Cardiac fibroblast (primary cell): ENCODE data around the gene CACNG7.

Experiments used
- DNase-seq, 2 donors: peaks; one replicate each; pipeline versions ENCODE4 v3.0.0 to v3.0.0-alpha.2; 2010; ENCODE audit warnings: low read depth in 2 of 2
- H3K4me3 ChIP-seq, 2 donors: replicated peaks in 1 of 2; 1 replicate in 1 of 2; 2 replicates in 1 of 2; pipeline ENCODE4 v1.5.1; 2011; ENCODE audit warnings: low read depth in 2 of 2, low read length in 2 of 2, mild to moderate bottlenecking in 2 of 2, moderate library complexity in 1 of 2
- CTCF ChIP-seq: IDR thresholded peaks from one replicate; pipeline ENCODE4 v1.5.1; 2011; ENCODE audit warnings: low read depth, mild to moderate bottlenecking, low read length, inconsistent platforms

Gene CACNG7

DNA sequence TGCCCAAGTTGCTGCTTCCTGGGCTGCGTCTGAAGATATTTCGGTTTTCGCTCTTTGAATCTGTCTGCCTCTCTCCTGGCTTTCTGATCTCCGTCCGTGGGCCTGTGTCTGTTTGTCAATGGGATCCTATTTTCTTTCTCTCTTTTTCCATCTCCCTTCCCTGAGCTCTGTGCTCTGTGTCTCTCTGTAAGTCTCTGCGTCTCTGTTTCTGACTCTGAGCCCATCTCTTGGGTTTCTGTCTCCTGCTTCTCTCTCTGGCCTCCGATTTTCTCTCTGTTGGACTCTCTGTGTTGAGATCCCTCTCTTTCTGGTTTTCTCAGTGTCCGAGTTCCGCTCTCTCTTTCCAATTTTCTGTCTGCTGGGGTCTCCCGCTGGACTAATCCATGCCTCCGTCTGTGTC, 25.3 kb upstream of the CACNG7 start:
- no peak for TF ChIP-seq CTCF
- no peak overlapping the region for H3K4me3 ChIP-seq
- no peak for DNase-seq

DNA sequence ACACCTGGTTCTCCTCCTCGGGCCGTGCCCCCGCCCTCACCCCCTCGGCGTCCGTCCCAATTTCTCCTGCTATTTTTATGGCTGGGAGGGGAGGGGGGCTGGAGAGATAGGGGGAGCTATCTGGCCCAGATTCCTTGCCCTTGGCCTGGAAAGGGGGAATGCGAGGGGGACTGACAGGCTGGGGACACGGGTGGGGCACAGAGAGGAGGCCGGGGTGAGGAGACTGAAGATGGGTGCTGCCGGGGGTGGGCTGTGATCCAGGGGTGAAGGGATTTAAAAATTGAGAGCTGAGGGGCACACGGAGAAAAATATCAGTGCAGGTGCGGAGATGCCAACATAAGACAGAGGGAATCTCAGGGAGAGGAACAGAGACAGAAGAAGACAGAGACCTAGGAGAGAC, 24.8 kb upstream of the CACNG7 start:
- no peak for DNase-seq
- TF ChIP-seq CTCF: no peak
- H3K4me3 ChIP-seq: no peak overlapping the region

DNA sequence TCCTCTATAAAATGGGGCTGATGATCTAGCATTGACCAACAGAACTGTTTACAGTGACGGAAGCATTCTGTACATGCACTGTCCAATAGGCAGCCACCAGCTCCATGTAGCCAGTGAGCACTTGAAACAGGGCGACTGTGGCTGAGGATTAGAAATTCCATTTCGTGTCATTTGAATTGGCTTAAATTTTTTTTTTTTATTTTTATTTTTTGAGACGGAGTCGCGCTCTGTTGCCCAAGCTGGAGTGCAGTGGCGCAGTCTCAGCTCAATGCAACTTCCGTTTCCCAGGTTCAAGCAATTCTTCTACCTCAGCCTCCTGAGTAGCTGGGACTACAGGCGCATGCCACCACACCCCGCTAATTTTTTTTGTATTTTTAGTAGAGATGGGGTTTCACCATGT, 24.0 kb upstream of the CACNG7 start:
- no peak for DNase-seq
- TF ChIP-seq CTCF: no peak
- no peak overlapping the region for H3K4me3 ChIP-seq

- no peak overlapping the region for H3K4me3 ChIP-seq
- no peak for TF ChIP-seq CTCF
- DNase-seq: no peak
These were observed 16.6 kb upstream of the CACNG7 start for GRCh38 chr19:53892301-53892980.

DNA sequence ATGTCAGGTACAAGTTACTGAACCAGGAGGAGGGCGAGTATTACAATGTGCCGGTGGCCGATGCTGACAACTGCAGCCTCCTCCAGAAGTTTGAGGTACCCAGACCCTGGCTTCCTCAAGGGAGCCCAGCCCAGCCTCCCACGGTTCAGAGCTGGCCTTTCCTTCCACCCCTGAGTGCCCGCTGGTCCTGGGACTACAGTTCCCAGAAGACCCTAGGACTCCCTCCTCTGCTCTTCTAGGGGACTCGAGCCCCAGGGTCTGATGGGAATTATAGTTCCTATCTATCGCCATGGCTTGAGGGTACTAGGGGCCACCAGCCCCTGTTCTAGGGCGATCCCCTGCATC, 16.1 kb upstream of the CACNG7 start:
- TF ChIP-seq CTCF: no peak
- DNase-seq: no peak
- no peak overlapping the region for H3K4me3 ChIP-seq

DNA sequence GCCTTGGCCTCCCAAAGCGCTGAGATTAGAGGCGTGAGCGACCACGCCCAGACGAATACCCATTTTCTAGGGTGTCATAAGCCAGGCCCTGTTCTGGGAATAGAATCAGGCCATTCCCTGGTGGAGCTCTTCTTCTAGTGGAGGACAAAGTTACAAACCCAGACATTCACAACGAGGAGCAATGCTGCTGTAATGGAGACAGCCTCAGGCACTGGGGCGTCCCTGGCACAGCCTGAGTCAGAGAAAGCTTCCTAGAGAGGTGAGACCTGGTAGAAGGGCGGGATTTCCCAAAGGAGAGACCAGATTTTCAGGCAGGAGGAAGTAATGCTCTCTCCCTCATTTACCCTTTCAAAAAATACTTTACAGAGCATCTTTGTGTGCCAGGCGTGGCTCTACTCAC, 14.4 kb upstream of the CACNG7 start:
- no peak for TF ChIP-seq CTCF
- no peak for DNase-seq
- no peak overlapping the region for H3K4me3 ChIP-seq

GRCh38 chr19:53896682-53897081, 12.4 kb upstream of the CACNG7 start:
- no peak for DNase-seq
- no peak for TF ChIP-seq CTCF
- H3K4me3 ChIP-seq: no peak overlapping the region
